GM18861 (cell line): ENCODE data around the gene PCBP3.
"Not testable (repeated sequence)": the region's sequence is repeated elsewhere in the genome, so short reads cannot be mapped to it uniquely, and the experiment has no call there.

Source experiments
- ATAC-seq: cut with Tn5 transposase; IDR thresholded peaks from one replicate; pipeline ENCODE4 v1.9.1; 2021; ENCODE audit not compliant: unreplicated experiment

Gene PCBP3

GRCh38 chr21:45974073-45975019, 330.8 kb downstream of the PCBP3 start:
- no peak for ATAC-seq

DNA sequence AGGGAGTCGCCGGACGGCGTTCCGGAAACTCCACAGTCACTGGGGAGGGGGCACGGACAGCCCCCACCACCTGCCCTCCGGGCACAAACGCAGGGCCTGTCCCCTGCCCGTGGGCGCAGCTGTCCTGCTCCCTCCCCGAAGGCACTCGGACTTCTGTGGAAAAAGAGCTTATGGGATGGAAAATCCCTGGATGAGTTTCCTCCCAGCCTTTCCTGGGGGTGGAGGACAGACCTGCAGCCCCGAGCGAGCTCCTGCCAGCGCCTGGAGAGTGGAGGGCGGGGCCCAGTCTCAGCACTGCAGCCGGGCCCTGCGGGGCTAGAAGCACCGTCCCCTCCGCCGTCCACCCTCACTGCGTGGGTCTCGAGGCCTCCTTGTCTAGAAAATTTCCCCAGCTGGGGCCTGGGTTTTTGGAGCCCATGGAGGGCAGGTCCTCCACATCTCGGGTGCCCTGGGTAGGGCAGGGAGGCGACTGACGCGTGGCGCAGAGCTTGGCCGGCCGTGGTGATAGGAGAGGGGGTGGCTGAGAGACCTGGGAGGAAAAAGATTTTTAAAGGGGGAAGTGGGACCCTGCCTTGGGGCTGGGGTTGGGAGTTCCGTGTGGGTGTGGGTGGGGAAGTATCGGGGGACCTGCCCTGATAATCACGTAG, 331.6 kb downstream of the PCBP3 start:
- no peak for ATAC-seq

GRCh38 chr21:45975667-45976409, 332.3 kb downstream of the PCBP3 start:
- ATAC-seq = not testable (repeated sequence)

DNA sequence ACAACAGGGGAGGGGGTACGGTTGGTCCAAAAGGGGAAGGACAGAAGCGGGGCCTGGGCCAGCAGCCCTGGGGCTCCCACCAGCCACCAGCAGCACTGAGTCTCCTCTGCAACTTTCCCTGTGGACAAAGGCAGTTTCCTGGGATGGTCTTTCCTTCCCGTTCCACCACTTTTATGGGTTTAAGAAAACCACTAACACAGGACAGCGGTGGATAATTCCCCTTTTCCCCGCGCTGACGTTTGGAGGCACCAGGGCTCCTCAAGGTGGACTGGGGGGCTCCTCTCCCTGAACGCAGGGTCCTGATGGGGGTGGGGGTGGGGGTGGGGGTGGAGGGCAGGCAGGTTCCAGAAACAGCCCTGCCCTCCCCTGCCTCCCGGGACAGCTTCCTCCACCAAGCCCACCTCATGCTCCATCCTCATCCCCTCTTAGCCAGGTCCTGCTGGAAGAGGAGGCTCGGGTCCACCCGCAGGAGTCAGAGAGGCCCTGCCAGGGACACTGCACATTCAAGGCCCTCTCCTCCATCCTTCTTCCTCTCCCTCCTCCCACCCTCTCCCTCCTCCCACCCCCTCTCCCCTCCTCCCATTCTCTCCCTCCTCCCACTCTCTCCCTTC, 333.3 kb downstream of the PCBP3 start:
- ATAC-seq = no peak

DNA sequence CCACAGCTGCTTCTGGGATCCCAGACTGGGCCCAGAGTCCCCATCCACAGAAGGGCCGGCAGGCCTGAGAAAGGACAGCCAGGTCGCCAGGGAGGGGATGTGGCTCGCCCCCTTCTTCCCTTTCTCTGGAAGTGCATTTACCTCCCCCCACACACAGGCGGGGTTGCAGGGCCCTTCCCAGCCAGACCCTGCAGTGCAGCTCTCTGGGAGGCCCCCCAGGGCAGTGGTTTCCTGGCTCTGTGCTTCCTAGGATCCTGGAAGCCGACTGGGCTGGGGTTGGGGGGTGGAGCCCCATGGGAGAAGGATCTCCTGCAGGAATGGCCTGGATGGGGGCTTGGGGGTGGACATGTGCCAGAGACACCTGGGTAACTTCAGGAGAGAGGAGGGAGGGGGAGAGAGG, 333.9 kb downstream of the PCBP3 start:
- ATAC-seq = no peak

DNA sequence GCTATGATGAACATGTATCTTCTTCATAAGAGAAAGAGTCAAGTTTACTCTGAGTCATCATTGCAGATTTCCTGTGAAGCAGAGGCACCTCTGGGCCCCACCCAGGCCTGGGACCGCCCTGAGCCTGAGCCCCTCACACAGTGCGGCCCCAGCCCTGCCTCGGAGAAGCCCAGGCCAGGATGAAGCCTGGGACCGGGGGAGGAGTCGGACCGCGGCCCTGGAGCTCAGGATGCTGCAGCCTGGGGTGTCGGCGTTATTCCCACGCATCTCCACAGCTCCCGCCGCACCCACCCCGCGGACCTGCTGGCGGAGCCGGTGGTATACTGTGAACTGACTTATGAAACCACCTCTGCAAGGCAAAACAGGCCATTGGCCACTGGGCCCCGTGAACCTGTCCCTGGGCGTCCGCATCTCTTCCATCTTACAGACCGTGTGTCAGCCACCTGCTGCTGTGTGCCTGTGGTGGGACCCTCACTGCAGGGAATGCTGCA, 335.7 kb downstream of the PCBP3 start:
- ATAC-seq = no peak

DNA sequence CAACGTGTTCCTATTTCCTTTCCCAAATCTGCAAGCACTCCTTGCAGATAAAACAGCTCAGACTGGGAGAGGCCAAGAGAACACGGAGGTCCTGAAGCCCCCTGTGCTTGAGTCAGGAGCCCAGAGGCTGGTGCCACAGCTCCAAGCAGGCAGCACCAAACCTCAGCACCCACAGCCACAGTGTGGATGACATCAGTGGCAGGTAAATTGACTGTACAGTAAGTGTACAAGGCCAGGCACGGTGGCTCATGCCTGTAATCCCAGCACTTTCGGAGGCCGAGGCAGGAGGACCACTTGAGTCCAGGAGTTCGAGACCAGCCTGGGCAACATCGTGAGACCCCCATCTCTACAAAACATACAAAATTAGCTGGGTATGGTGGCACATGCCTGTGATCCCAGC, 336.1 kb downstream of the PCBP3 start:
- no peak for ATAC-seq

GRCh38 chr21:45980271-45980670, 336.7 kb downstream of the PCBP3 start:
- no peak for ATAC-seq

DNA sequence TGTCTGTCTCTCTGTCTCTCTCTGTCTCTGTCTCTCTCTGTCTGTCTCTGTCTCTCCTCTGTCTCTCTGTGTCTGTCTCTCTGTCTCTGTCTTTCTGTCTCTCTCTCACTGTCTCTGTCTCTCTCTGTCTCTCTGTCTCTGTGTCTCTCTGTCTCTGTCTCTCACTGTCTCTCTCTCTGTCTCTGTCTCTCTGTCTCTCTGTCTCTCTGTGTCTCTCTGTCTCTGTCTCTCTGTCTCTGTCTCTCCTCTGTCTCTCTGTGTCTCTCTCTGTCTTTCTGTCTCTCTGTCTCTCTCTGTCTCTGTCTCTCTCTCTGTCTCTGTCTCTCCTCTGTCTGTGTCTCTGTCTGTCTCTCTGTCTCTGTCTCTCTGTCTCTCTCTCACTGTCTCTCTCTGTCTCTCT, 337.2 kb downstream of the PCBP3 start:
- no peak for ATAC-seq

DNA sequence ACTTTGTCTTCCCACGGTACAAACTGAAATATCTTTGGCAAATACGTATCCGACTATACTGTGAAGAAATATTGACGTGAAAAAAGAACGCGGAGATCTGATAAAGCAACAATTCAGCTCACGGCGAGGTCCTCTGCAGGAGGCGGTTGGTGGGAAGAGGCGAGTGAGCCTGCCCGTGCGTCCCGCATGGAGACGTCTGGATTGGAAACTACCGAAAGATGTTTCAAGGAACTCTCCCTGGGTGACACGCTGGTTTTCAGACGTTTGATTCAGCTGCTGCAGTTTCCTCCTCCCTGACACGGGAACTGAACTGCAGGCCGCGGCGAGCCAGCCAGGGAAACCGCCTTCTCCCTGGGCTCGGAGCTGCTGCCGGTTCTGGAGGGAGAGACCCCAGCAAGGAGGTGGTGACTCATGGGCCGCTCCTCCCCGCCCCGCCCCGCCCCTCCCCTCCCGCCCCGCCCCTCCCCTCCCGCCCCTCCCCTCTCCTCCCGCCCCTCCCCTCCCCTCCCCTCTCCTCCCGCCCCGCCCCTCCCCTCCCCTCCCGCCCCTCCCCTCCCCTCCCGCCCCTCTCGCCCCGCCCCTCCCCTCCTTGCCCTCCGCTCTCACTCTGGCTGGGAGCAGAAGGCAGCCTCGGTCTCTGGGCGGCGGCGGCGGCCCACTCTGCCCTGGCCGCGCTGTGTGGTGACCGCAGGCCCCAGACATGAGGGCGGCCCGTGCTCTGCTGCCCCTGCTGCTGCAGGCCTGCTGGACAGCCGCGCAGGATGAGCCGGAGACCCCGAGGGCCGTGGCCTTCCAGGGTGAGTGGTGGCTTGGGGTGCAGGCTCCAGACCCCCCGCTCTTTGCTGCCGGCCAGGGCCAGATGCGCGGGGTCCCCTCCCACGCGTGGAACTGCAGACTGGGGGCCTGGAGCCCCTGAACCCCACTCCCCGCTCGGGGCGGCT, 337.9 kb downstream of the PCBP3 start, which contains the start of gene COL6A1:
Gene COL6A1 (plus strand): TSS at position 620 of the 941 bp plus-strand sequence. CDS start 81 bp downstream, at position 701.
- no peak for ATAC-seq

GRCh38 chr21:45982092-45982757, 338.7 kb downstream of the PCBP3 start:
- no peak for ATAC-seq

- ATAC-seq = no peak
Measured at GRCh38 chr21:45982758-45983648, 339.5 kb downstream of the PCBP3 start.

GRCh38 chr21:45983649-45983965, 340.1 kb downstream of the PCBP3 start:
- ATAC-seq = no peak

GRCh38 chr21:45983981-45984551, 340.5 kb downstream of the PCBP3 start:
- ATAC-seq = no peak

- ATAC-seq = no peak
Measured at GRCh38 chr21:45984584-45985095, 341.1 kb downstream of the PCBP3 start.

DNA sequence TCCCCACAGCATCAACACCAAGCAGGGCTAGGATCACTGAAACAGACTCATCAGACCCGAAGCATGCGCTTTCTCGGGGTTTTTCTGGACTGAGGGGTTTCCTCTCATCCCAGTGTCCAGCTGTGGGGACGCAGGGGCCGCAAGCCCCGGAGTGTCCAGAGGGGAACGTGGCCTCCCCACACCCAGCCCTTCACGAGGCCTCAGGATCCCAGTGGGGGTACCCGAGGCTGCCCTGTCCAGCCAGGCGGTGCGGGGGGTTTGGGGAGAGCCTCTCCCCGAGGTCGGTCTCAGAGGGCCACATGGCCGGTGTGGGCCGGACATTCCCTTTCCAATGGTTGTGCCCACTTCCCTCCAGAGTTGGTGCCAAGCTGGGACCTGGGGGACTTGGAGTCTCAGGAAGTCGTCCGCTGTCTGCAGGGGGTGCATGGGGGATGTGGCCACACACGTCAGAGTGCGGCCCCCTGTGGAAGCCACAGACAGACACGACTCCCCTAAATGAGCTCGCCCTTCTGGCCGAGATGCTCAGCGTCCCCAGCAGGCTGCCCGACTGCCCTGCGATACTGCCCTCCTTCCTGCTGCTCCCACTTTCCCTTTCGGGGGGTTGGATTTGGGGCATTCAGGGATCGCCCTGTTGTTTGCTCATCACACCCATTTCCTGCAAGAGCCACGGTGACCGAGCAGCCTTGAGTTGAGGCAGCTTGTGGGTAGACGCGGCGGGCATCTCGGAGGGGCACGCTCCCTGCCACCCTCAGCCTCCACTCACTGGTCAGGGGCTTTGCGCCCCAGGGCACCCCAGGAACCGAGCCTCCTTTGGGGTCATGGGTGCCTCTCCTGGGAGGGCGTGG, 342.2 kb downstream of the PCBP3 start:
- no peak for ATAC-seq
